Esophagus (tissue), 2 donors: Measurements from ENCODE around the gene PROX1. TPM values are rescaled to one million over a fixed set of nuclear protein-coding genes. Genes with fewer than 3 reads are reported as not detected.

Experiments
- H3K27ac ChIP-seq, 2 donors: one replicate each; pipeline ENCODE4 v1.5.1; 2013; ENCODE audit warnings: low read depth in 2 of 2, mild to moderate bottlenecking in 2 of 2, inconsistent platforms in 1 of 2, low read length in 1 of 2, moderate library complexity in 1 of 2
- H3K27me3 ChIP-seq, 2 donors: one replicate each; pipeline ENCODE4 v1.6.1; 2013; ENCODE audit warnings: low read length in 2 of 2, control low read depth in 1 of 2, mild to moderate bottlenecking in 1 of 2; ENCODE audit not compliant: insufficient read depth in 2 of 2, control insufficient read depth in 1 of 2
- H3K36me3 ChIP-seq, 2 donors: one replicate each; pipeline ENCODE4 v1.6.1; 2013; ENCODE audit warnings: low read length in 1 of 2; ENCODE audit not compliant: control insufficient read depth in 2 of 2, insufficient read depth in 2 of 2
- H3K4me1 ChIP-seq, 2 donors: one replicate each; pipeline ENCODE4 v1.6.1; 2013; ENCODE audit warnings: low read length in 1 of 2; ENCODE audit not compliant: control insufficient read depth in 2 of 2, insufficient read depth in 2 of 2
- H3K4me3 ChIP-seq, 2 donors: one replicate each; pipeline ENCODE4 v1.5.1; 2013; ENCODE audit warnings: low read length in 2 of 2, mild to moderate bottlenecking in 2 of 2, low read depth in 1 of 2, moderate library complexity in 1 of 2
- H3K9me3 ChIP-seq, 2 donors: one replicate each; pipeline ENCODE4 v1.6.1; 2013; ENCODE audit warnings: mild to moderate bottlenecking in 2 of 2, low read depth in 1 of 2, low read length in 1 of 2, moderate library complexity in 1 of 2; ENCODE audit not compliant: control insufficient read depth in 2 of 2, insufficient read depth in 1 of 2
- WGBS, 2 donors: extraction: QIAGEN DNeasy Blood & Tissue Kit; methylation state at CpG; one replicate each; pipeline ENCODE4 v1.1.7; 2013; 5-methylcytosine and 5-hydroxymethylcytosine counted together
- polyA plus RNA-seq, 2 donors: library from polyadenylated mRNA; stranded (reverse); fragments of 200-250 nt; gene quantifications; one replicate each; pipeline ENCODE4 v1.2.3, GENCODE V29; 2013
- donor health status: healthy with polysubstance abuse.
- donor health status: Bipolar disorder and iron deficiency.

The PROX1 gene
- polyA plus RNA-seq, 2 donors: 0.18 to 0.26 TPM

DNA sequence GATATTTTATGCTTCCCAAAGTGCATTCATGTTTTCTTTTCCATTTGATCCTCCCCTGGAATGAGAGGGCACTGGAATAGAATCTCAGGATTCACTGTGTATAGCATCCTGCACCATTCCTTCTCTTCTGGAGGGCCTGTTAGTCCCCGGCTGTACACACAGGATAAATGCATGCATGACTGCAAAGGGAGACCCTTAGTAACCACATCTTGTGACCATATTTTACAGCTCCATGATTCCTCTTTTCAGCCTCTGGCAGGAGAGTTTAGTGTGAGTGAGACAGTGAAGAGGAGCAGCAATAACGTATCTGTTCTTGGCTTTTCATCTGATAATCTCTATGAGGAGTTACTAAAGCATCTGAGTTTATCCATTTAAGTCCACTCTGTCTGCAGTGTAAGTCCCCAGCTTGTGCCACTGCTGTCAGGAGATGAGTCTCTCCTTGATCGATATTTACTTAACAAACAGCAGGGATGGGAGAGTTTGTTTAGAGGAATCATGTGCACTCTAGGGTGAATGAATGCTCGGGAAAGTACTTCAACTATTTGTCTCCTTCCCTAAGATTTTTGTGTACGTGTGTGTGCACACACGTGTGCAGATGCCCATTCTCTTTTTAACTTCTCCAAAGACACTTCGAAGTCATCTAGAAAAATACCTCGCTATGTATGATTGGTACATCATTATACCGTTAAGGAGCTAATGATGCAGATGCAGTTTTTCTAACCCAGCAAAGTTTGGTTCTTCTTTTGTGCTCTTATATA is 41.1 kb downstream of the PROX1 start:
- H3K4me1 ChIP-seq: no peaks in the 10 kb centered on the region
- no peaks in the 10 kb centered on the region for H3K27me3 ChIP-seq
- H3K36me3 ChIP-seq: no peaks in the 10 kb centered on the region
- 73% methylated on average over 9 of the region's 9 CpGs for WGBS, 2 donors
- no peak overlapping the region for H3K27ac ChIP-seq
- H3K4me3 ChIP-seq: no peak overlapping the region
- H3K9me3 ChIP-seq: no peaks in the 10 kb centered on the region

DNA sequence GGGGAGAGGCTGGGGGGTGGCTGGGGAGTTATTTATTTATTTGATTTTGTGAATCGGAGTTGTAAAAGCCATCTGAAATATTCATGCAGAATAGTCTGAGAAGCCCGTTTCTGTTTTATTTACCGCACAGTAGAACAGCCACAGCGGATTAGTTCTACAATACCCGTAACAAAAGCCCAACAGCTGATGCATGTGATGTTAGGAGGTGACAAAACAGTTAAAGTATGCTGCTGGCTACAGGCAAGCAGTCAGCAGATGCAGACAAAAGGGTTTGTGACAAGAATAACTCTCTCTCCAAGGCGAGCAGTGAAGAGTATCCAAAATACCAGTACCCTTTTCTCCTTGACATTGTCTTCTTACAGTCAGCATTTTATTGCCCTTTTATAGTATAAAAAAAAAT is 42.0 kb downstream of the PROX1 start:
- Histone ChIP-seq H3K36me3 (no peaks in the 10 kb centered on the region), H3K4me3 (no peak overlapping the region), H3K27me3 (no peaks in the 10 kb centered on the region), H3K27ac (no peak overlapping the region), H3K9me3 (no peaks in the 10 kb centered on the region), H3K4me1 (no peaks in the 10 kb centered on the region)
- WGBS, 2 donors: 64 to 68% methylated on average over 6 of the region's 6 CpGs

DNA sequence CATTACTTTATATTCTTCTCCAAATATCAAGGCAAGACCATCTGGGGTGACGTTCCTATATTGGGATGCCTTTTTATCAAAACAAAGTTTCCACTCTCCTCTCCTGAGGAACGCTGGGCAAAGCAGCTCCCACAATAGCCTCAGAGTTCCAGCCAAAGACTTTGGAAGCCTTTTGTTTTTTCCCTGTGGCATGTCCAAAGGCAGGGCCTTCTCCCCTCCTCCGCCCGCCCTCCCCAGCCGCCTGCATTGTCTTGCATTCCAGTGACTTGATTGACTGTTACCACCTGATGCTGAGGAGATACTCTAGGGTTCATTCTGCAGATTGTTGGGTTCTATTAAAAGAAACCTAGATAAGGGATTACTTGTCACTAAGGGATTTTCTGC is 43.5 kb downstream of the PROX1 start:
- Histone ChIP-seq H3K36me3 (no peaks in the 10 kb centered on the region), H3K27me3 (no peaks in the 10 kb centered on the region), H3K4me1 (no peaks in the 10 kb centered on the region), H3K27ac (no peak overlapping the region), H3K4me3 (no peak overlapping the region), H3K9me3 (no peaks in the 10 kb centered on the region)
- 73 to 77% methylated on average over 5 of the region's 5 CpGs for WGBS, 2 donors

DNA sequence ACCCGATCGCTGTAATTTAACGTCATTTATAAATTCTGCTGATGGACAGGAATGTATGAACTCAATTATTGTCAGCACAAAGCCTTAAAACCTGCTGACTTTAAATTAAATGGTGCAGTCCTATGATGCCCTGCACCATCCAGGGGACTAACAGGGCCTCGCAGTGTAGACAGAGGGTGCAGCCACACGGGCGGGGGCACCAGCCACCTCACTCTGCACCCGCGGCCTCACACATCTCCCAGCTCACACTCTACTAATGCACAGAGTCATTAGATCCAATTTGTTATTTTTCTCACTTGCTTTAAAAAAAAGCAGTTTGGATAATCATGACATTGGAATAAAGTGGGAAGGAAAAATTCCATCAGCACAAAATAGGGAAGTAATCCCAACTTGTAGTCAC is 49.7 kb downstream of the PROX1 start:
- Histone ChIP-seq H3K4me1 (no peaks in the 10 kb centered on the region), H3K27ac (no peak overlapping the region), H3K9me3 (no peaks in the 10 kb centered on the region), H3K27me3 (no peaks in the 10 kb centered on the region), H3K4me3 (no peak overlapping the region), H3K36me3 (no peaks in the 10 kb centered on the region)
- 81 to 87% methylated on average over 8 of the region's 8 CpGs for WGBS, 2 donors

DNA sequence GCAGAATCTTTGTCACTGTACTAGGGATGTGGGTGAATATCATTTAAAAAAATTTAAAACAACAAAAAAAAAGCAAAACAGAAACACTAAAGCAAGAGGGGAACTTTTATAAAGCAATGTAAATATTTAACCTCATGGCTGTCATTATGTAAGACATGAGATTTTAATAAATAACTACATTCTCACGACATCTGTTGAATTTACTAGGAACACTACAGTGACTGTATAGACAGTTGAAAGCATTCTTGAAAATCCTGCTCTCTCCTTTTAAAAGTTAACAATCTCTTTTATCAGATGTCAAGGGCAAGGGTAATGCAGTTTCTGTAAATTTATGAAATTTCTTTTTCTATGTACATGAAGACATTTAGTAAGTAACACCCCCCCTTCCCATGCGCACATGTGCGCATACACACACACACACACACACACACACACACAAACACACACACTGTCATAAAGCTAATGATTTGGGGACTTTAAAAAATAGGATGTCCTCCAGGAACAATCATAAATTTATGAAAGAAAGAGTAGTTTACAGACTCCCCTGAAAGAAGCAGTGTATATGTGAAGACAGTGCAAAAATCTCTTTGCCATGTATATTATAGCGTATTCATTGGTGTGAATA is 51.7 kb downstream of the PROX1 start:
- no peaks in the 10 kb centered on the region for H3K27me3 ChIP-seq
- WGBS, 2 donors: 83% methylated on average over 4 of the region's 4 CpGs
- no peak overlapping the region for H3K4me3 ChIP-seq

DNA sequence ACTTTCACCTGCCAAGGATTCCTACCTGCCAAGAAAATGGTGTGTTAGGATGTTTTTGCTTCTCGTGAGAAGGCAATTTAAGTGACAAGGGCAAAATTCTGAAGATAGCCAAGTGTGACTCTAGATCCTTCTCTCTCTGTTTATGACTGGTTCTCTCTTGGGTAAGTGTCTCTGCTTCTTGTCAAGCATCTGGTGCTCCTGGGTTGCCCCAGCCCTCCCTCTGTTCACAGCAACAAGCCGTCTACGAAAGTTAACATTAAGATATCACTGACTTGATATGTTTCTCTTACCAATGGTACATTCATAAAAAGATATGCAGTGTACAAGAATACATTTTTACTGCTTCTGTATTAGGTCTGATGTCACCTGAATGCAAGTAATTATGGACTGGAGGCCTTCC is 55.4 kb downstream of the PROX1 start:
- no peaks in the 10 kb centered on the region for H3K27me3 ChIP-seq
- H3K4me3 ChIP-seq: no peak overlapping the region
- H3K4me1 ChIP-seq: no peaks in the 10 kb centered on the region
- no peaks in the 10 kb centered on the region for H3K9me3 ChIP-seq
- H3K27ac ChIP-seq: no peak overlapping the region
- no peaks in the 10 kb centered on the region for H3K36me3 ChIP-seq
- 88 to 89% methylated on average over 3 of the region's 3 CpGs for WGBS, 2 donors

More for the DNA sequence above, 51.7 kb downstream of the PROX1 start:
- Histone ChIP-seq H3K4me1 (no peaks in the 10 kb centered on the region), H3K9me3 (no peaks in the 10 kb centered on the region), H3K27ac (no peak overlapping the region), H3K36me3 (no peaks in the 10 kb centered on the region)

DNA sequence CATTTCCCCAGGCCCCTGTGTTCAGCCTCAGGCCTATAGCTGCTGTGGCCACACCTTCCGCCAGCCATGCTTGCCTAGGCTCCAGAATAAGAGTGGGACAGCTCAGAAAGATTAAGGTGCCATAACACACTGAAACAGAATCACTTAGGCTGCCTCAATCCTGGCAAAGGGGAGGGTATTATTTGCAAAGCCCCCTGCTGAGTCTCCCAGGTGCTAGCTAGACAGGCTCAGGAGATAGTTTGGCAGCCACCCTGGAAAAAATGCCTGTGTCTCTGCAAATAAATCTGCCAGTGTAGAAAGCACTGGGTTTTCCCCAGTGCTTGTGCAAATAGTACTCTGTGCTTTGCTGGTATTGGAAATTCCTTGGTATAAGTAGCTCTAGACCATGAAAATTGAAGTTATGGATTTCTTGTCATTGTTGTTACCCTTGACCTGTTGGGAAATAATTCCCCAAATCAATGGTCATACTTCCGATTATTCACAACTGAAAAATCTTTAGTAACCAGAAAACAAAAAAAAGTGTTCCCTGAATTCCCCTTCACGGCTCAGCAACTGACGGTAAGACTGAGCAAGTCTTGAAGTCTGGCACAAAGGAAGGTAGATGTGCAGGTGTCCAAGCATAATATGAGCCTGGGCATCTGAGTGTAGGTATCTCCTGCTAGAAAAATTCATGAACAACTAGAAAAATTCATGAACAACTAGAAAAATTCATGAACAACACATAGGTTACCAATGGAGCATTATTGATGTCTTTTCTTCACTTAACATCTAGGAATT is 56.9 kb downstream of the PROX1 start:
- Histone ChIP-seq H3K9me3 (no peaks in the 10 kb centered on the region), H3K4me1 (no peaks in the 10 kb centered on the region), H3K36me3 (no peaks in the 10 kb centered on the region), H3K27me3 (no peaks in the 10 kb centered on the region), H3K27ac (no peak overlapping the region), H3K4me3 (no peak overlapping the region)
- 79 to 82% methylated on average over 4 of the region's 4 CpGs for WGBS, 2 donors

DNA sequence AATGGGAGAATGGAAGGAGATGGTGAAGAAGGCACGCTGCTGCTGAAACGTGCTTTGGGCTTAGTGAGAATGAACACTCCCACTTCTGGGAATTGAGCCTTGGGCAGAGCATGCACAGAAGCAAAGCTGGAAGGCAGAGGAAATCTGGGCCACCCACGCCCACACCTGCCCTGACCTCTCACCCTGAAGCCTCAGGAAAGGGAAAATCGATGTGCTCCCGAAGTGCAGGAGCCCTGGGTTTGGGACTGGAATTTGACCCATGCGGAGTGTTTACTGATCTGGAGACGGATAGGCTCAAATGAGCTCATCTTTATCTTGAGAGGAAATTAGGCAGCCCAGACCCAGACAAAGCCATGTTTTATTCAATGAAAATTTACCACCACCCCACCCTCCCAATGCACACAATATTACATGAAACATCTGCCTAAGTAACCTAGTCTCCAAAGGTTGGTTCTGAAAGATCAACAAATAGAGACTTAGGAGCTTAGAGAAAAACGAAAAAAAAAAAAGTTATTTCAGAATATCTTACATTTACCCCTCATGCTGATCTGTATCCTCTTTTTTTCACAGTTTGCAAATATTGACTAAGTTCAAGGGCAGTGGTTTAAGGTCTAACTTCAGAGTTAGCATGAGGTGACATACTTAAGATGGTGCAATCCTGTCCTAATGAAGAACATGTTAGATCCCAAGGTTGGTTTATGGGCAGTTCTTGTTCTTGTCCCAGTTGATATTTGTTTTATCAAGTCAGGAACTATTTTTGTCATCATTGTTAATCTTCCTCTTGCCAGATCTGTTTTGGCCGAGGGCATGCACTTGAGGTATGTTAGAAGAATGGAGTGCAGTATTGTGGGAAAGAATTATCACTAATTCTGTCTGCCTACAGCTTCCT is 63.0 kb downstream of the PROX1 start:
- WGBS, 2 donors: 33 to 36% methylated on average over 9 of the region's 9 CpGs
- no peak overlapping the region for H3K4me3 ChIP-seq
- no peaks in the 10 kb centered on the region for H3K4me1 ChIP-seq
- no peaks in the 10 kb centered on the region for H3K9me3 ChIP-seq
- H3K27ac ChIP-seq: no peak overlapping the region
- no peaks in the 10 kb centered on the region for H3K36me3 ChIP-seq
- no peaks in the 10 kb centered on the region for H3K27me3 ChIP-seq

DNA sequence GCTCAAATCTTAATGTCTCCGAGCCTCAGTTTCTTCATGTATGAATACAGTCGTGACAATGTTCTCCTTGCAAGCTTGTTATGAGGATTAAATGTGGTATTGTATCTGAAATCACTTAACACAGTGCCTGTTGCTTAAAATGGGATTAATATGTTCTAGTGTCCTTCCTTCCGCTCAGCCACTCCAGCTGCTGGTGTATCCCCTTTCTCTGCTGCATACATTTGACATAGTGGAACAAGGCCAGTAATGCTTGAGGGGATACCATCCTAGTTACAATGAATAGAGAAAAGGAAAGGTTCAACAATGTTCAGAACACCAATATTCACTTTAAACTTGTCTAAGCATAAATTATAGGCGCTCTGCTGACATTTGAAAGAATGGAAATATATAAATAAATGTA is 64.0 kb downstream of the PROX1 start:
- no peaks in the 10 kb centered on the region for H3K9me3 ChIP-seq
- H3K36me3 ChIP-seq: no peaks in the 10 kb centered on the region
- no peaks in the 10 kb centered on the region for H3K4me1 ChIP-seq
- H3K4me3 ChIP-seq: no peak overlapping the region
- 90 to 92% methylated on average over 4 of the region's 4 CpGs for WGBS, 2 donors
- H3K27ac ChIP-seq: no peak overlapping the region
- no peaks in the 10 kb centered on the region for H3K27me3 ChIP-seq
